Natural killer cell (primary cell): ENCODE measurements around the gene PRR5. TPM values are rescaled to one million over a fixed set of nuclear protein-coding genes. Genes with fewer than 3 reads are reported as not detected.

Source experiments
- ATAC-seq, 3 donors: fragments of 150-1000 bp in 2 of 3; fragments of 200-7000 bp in 1 of 3; cut with Tn5 transposase; 1 replicate in 1 of 3; 2 replicates in 2 of 3; pipeline ENCODE4 v1.10.0; 2021; ENCODE audit warnings: mild to moderate bottlenecking in 2 of 3, moderate library complexity in 2 of 3
- DNase-seq, 2 donors: peaks; one replicate each; pipeline versions ENCODE4 v3.0.0 to v3.0.0-alpha.2; 2013 to 2021; ENCODE audit warnings: mixed read lengths in 1 of 2
- H3K27ac ChIP-seq: one replicate; pipeline ENCODE4 v1.5.1; 2013; ENCODE audit warnings: mild to moderate bottlenecking, low read length
- H3K27me3 ChIP-seq: one replicate; pipeline ENCODE4 v1.6.1; 2013; ENCODE audit warnings: low read length; ENCODE audit not compliant: control insufficient read depth, insufficient read depth
- H3K36me3 ChIP-seq: one replicate; pipeline ENCODE4 v1.6.1; 2013; ENCODE audit warnings: low read length; ENCODE audit not compliant: control insufficient read depth, insufficient read depth
- H3K4me1 ChIP-seq: one replicate; pipeline ENCODE4 v1.6.1; 2013; ENCODE audit warnings: low read length; ENCODE audit not compliant: control insufficient read depth, insufficient read depth
- H3K4me3 ChIP-seq: one replicate; pipeline ENCODE4 v1.5.1; 2013; ENCODE audit warnings: low read length
- H3K9me3 ChIP-seq: one replicate; pipeline ENCODE4 v1.6.1; 2013; ENCODE audit warnings: low read length; ENCODE audit not compliant: control insufficient read depth, insufficient read depth
- H3K27ac Mint-ChIP-seq, 2 donors: one replicate each; pipeline ENCODE4 v1.8.0; 2022; ENCODE audit warnings: mild to moderate bottlenecking in 2 of 2, mixed read lengths in 2 of 2, moderate library complexity in 1 of 2
- H3K27me3 Mint-ChIP-seq, 2 donors: one replicate each; pipeline ENCODE4 v1.8.0; 2022; ENCODE audit warnings: low read depth in 2 of 2, mixed read lengths in 2 of 2
- H3K36me3 Mint-ChIP-seq: one replicate; pipeline ENCODE4 v1.8.0; 2022; ENCODE audit warnings: mixed read lengths
- H3K4me1 Mint-ChIP-seq, 2 donors: one replicate each; pipeline ENCODE4 v1.8.0; 2022; ENCODE audit warnings: mixed read lengths in 2 of 2
- H3K4me3 Mint-ChIP-seq: one replicate; pipeline ENCODE4 v1.8.0; 2022; ENCODE audit warnings: mild to moderate bottlenecking, moderate library complexity, mixed read lengths
- H3K9me3 Mint-ChIP-seq, 2 donors: one replicate each; pipeline ENCODE4 v1.8.0; 2022; ENCODE audit warnings: mixed read lengths in 2 of 2
- CTCF ChIP-seq: fragments of 200-600 bp; IDR thresholded peaks from one replicate; pipeline ENCODE4 v1.8.0; 2022; ENCODE audit warnings: antibody characterized with exemption
- WGBS: methylation state at CpG from one replicate; pipeline ENCODE4 v1.1.7; 2013; ENCODE audit warnings: missing lambda C conversion rate; ENCODE audit not compliant: insufficient coverage; 5-methylcytosine and 5-hydroxymethylcytosine counted together
- intact Hi-C: fragments of 100-400 bp; cut with micrococcal nuclease; formaldehyde crosslinking; loops from one replicate; pipeline ENCODE4 v1.14.2; 2022
- total RNA-seq, 4 donors: library from RNA; stranded (reverse); fragments of 120-200 nt in 1 of 4; gene quantifications; one replicate each; pipeline versions ENCODE4 v1.2.3 to v1.2.4, GENCODE V29; 2013 to 2022

PRR5 gene
- total RNA-seq, 3 donors from 2014 or later (not counting 1 experiment from before 2014, with no cell fraction given), result 92.6 to 133 (median 93.4) TPM

DNA sequence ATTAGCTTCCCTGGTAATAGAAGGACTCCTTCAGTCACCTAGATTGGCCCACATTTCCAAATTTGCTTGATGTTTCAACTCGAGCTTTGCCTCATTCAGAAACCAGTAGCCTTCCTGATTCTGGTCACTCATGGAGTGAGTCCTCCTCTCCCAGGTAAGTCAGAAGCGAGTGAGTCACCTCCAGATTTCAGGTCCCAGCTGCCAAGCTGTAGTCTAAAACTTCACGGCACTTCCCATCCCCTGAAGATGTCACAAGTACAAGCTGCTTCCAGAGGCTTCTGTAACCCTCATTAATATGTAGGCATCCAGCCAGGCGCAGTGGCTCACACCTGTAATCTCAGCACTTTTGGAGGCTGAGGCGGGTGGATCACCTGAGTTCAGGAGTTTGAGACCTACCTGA lies 73.9 kb downstream of the PRR5 start:
- Histone ChIP-seq H3K9me3 (peaks cover 6% of the 10 kb centered on the region), H3K36me3 (no peaks in the 10 kb centered on the region), H3K27me3 (no peaks in the 10 kb centered on the region), H3K4me1 (no peaks in the 10 kb centered on the region), H3K27ac (no peak overlapping the region), H3K4me3 (no peak overlapping the region)
- 90% methylated on average over 5 of the region's 5 CpGs for WGBS
- Mint-ChIP-seq H3K36me3 (no peaks in the 10 kb centered on the region), H3K27ac (no peak overlapping the region), H3K9me3 (no peaks in the 10 kb centered on the region), H3K27me3 (no peaks in the 10 kb centered on the region), H3K4me3 (no peak overlapping the region), H3K4me1 (no peaks in the 10 kb centered on the region)
- DNase-seq (no peak), ATAC-seq (no peak)
- intact Hi-C loops, result no loop called here
- TF ChIP-seq CTCF, result no peak

DNA sequence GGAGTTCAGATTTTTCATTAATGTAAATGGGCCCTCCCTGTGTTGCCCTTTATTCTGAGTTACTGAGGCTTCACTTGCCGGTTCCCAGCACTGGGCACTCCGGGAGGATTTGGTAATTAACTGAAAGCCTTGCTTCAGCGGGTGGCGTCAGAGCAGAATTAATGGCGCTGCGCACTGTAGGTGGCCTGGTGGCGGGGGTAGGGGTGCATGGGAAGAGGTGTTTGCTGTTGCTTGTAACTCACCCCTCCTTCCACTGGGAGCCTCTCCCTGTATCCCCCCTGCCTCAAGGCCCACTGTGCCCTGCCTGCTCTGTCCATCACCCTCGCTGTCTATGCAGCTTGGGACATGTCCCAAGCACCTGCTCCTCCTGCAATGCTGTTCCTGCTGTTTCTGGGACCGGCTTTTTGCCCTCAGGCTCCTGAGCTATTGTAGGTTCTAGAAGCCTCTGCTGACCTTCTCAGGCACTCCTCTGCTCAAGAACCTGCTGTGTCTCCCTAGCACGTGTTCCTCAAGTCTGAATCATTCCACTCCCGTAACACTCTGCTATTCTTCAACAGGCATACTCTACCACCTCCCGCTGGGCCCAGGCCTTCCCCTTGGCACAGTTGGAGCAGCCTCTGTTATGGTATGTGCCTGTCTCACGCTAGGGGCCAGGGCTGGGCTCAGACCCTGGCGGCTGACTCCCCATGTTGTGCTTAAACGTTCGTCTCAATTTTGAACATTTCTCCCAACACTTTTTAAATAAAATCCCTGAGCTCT lies 74.8 kb downstream of the PRR5 start:
- Histone ChIP-seq H3K4me1 (no peaks in the 10 kb centered on the region), H3K4me3 (no peak overlapping the region), H3K27me3 (no peaks in the 10 kb centered on the region), H3K9me3 (peaks cover 6% of the 10 kb centered on the region), H3K36me3 (no peaks in the 10 kb centered on the region), H3K27ac (no peak overlapping the region)
- Mint-ChIP-seq H3K4me3 (no peak overlapping the region), H3K36me3 (no peaks in the 10 kb centered on the region), H3K27me3 (no peaks in the 10 kb centered on the region), H3K9me3 (no peaks in the 10 kb centered on the region), H3K4me1 (no peaks in the 10 kb centered on the region), H3K27ac (no peak overlapping the region)
- TF ChIP-seq CTCF, result no peak
- intact Hi-C loops, result no loop called here
- DNase-seq (no peak), ATAC-seq (peak in 1 of 3 donors; percentile 32)
- 95% methylated on average over 14 of the region's 16 CpGs for WGBS

DNA sequence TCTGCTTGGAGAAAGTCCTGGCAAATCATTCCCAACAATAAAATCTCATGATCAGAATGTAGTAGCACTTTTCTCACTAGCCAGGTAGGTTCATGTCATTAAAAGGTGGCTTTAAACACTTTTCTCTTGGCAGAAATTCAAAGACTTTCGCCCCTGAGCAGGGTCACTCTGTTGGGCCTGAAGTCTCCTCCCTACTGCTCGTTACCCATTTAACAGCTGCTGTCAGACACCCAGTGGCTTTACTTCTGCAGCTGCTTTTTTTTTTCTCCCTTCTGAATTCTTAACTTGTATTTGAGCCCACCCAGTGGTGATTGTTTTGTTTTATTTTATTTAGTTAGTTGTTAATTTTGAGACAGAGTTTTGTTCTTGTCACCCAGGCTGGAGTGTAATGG lies 75.4 kb downstream of the PRR5 start:
- ATAC-seq (no peak), DNase-seq (no peak)
- Mint-ChIP-seq H3K4me3 (no peak overlapping the region), H3K4me1 (no peaks in the 10 kb centered on the region), H3K36me3 (no peaks in the 10 kb centered on the region), H3K9me3 (no peaks in the 10 kb centered on the region), H3K27me3 (no peaks in the 10 kb centered on the region), H3K27ac (no peak overlapping the region)
- Histone ChIP-seq H3K27ac (no peak overlapping the region), H3K4me1 (no peaks in the 10 kb centered on the region), H3K4me3 (no peak overlapping the region), H3K27me3 (no peaks in the 10 kb centered on the region), H3K9me3 (peaks cover 6% of the 10 kb centered on the region), H3K36me3 (no peaks in the 10 kb centered on the region)
- WGBS, result 85% methylated on average over 2 of the region's 2 CpGs
- intact Hi-C loops, result no loop called here
- no peak for TF ChIP-seq CTCF
